Neuronal stem cell (in vitro differentiated cells): Measurements from ENCODE around the gene EPHA4.

Source experiments
- DNase-seq: peaks from one replicate; pipeline ENCODE4 v3.0.0-alpha.2; 2013; ENCODE audit warnings: low spot score
- H2AFZ ChIP-seq: one replicate; pipeline ENCODE4 v1.6.1; 2013; ENCODE audit warnings: mild to moderate bottlenecking, low read length, inconsistent platforms
- H2AK5ac ChIP-seq: 2 replicates; pipeline ENCODE4 v1.6.1; 2013; ENCODE audit warnings: low read depth, mild to moderate bottlenecking, inconsistent platforms, low read length, moderate library complexity, mixed read lengths
- H2BK120ac ChIP-seq: 2 replicates; pipeline ENCODE4 v1.6.1; 2013; ENCODE audit warnings: low read depth, mild to moderate bottlenecking, inconsistent platforms, low read length, moderate library complexity, mixed read lengths
- H2BK12ac ChIP-seq: one replicate; pipeline ENCODE4 v1.6.1; 2013; ENCODE audit warnings: low read length, inconsistent platforms
- H2BK15ac ChIP-seq: 2 replicates; pipeline ENCODE4 v1.6.1; 2013; ENCODE audit warnings: mild to moderate bottlenecking, low read length, inconsistent platforms, mixed read lengths
- H2BK5ac ChIP-seq: one replicate; pipeline ENCODE4 v1.6.1; 2013; ENCODE audit warnings: inconsistent platforms, mild to moderate bottlenecking, low read length, moderate library complexity
- H3K14ac ChIP-seq: one replicate; pipeline ENCODE4 v1.6.1; 2013; ENCODE audit warnings: low read length, inconsistent platforms
- H3K18ac ChIP-seq: 2 replicates; pipeline ENCODE4 v1.6.1; 2013; ENCODE audit warnings: low read length, inconsistent platforms
- H3K23ac ChIP-seq: 2 replicates; pipeline ENCODE4 v1.6.1; 2013; ENCODE audit warnings: low read depth, mild to moderate bottlenecking, mixed read lengths, low read length, inconsistent platforms; ENCODE audit not compliant: poor library complexity
- H3K27ac ChIP-seq: replicated peaks from 3 replicates; pipeline ENCODE4 v1.5.1; 2013; ENCODE audit warnings: low read length, inconsistent platforms
- H3K27me3 ChIP-seq, 3 experiments: 2 replicates each; pipeline ENCODE4 v1.6.1; 2013; ENCODE audit warnings: low read length in 3 of 3, mild to moderate bottlenecking in 2 of 3, inconsistent platforms in 1 of 3, low read depth in 1 of 3, mixed read lengths in 1 of 3, moderate library complexity in 1 of 3; ENCODE audit not compliant: control insufficient read depth in 3 of 3, insufficient read depth in 3 of 3
- H3K36me3 ChIP-seq, 2 donors: replicated peaks in 1 of 2; 2 replicates each; pipeline ENCODE4 v1.6.1; 2013; ENCODE audit warnings: low read length in 2 of 2; ENCODE audit not compliant: control insufficient read depth in 2 of 2, insufficient read depth in 2 of 2
- H3K4ac ChIP-seq: 2 replicates; pipeline ENCODE4 v1.6.1; 2013; ENCODE audit warnings: inconsistent platforms, mild to moderate bottlenecking, low read length, moderate library complexity
- H3K4me1 ChIP-seq, 2 donors: 1 replicate in 1 of 2; 2 replicates in 1 of 2; pipeline ENCODE4 v1.6.1; 2013; ENCODE audit warnings: low read length in 2 of 2, low read depth in 1 of 2; ENCODE audit not compliant: control insufficient read depth in 2 of 2, insufficient read depth in 1 of 2
- H3K4me2 ChIP-seq: one replicate; pipeline ENCODE4 v1.6.1; 2013; ENCODE audit warnings: mild to moderate bottlenecking, low read length, inconsistent platforms; ENCODE audit not compliant: insufficient read depth, poor library complexity, severe bottlenecking
- H3K4me3 ChIP-seq, 2 donors: 2 replicates each; pipeline ENCODE4 v1.5.1; 2013; ENCODE audit warnings: low read length in 2 of 2, mild to moderate bottlenecking in 2 of 2, inconsistent platforms in 1 of 2, moderate library complexity in 1 of 2
- H3K79me1 ChIP-seq: one replicate; pipeline ENCODE4 v1.6.1; 2013; ENCODE audit warnings: low read depth, mild to moderate bottlenecking, inconsistent platforms, low read length, moderate library complexity
- H3K9ac ChIP-seq: one replicate; pipeline ENCODE4 v1.6.1; 2013; ENCODE audit warnings: mild to moderate bottlenecking, low read depth, low read length, inconsistent platforms; ENCODE audit not compliant: poor library complexity
- H3K9me3 ChIP-seq, 2 donors: replicated peaks in 1 of 2; 2 replicates each; pipeline versions ENCODE3 to v1.6.1; 2013; ENCODE audit warnings: low read length in 2 of 2, mild to moderate bottlenecking in 2 of 2, inconsistent platforms in 1 of 2, low read depth in 1 of 2, mixed read lengths in 1 of 2, moderate library complexity in 1 of 2; ENCODE audit not compliant: control insufficient read depth in 2 of 2, insufficient read depth in 1 of 2
- H4K8ac ChIP-seq: one replicate; pipeline ENCODE4 v1.6.1; 2013; ENCODE audit warnings: low read depth, mild to moderate bottlenecking, inconsistent platforms, low read length, moderate library complexity
- H4K91ac ChIP-seq: one replicate; pipeline ENCODE4 v1.6.1; 2013; ENCODE audit warnings: low read length, low read depth, mild to moderate bottlenecking, inconsistent platforms; ENCODE audit not compliant: poor library complexity
- WGBS, 2 donors: extraction: QIAGEN DNeasy Blood & Tissue Kit; methylation state at CpG; one replicate each; pipeline ENCODE4 v1.1.7; 2013; ENCODE audit warnings: missing lambda C conversion rate in 2 of 2, mixed read lengths in 1 of 2; ENCODE audit not compliant: insufficient read length in 2 of 2, insufficient replicate concordance in 1 of 2; ENCODE audit errors: extremely low coverage in 2 of 2; 5-methylcytosine and 5-hydroxymethylcytosine counted together

EPHA4 gene

DNA sequence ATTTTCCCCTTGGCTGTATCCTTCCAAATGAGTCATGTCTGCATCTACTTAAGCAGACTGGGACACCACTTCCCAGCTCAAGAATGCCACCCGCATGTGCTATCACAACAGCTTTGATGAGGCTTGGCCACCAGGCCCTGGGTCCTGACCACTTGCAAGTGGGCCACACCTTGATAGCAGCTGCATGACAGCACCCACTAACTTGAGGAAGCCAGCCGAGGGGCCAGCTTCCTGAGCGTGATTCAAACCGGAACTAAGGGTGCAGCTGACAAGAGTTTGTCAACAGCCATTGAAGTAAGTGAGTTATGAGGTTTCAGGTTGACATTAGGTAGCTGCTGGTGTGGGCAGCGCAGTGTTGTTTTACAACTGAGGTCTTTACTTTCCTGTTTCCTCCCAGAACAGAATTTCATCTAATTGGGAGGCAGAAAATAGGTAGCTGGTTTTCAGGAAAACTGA lies 54.4 kb downstream of the EPHA4 start:
- H2AK5ac ChIP-seq = no peak overlapping the region
- no peak overlapping the region for H2BK120ac ChIP-seq
- H3K4me1 ChIP-seq = peaks cover 5 to 19% of the 10 kb centered on the region in 2 donors
- no peak overlapping the region for H3K4ac ChIP-seq
- no peak overlapping the region for H3K4me3 ChIP-seq
- H3K27ac ChIP-seq = no peak overlapping the region
- WGBS, 2 donors = no CpG with 5 or more reads among the region's 5 CpGs
- H2BK12ac ChIP-seq = no peak overlapping the region
- no peak overlapping the region for H3K9ac ChIP-seq
- H3K18ac ChIP-seq = no peak overlapping the region
- H3K36me3 ChIP-seq = no peaks in the 10 kb centered on the region
- no peaks in the 10 kb centered on the region for H3K9me3 ChIP-seq
- no peak overlapping the region for H2BK15ac ChIP-seq
- no peaks in the 10 kb centered on the region for H3K27me3 ChIP-seq
- no peak overlapping the region for H4K91ac ChIP-seq
- H3K14ac ChIP-seq = no peak overlapping the region
- no peak for DNase-seq
- H3K79me1 ChIP-seq = no peaks in the 10 kb centered on the region
- H3K23ac ChIP-seq = no peak overlapping the region
- H3K4me2 ChIP-seq = no peak overlapping the region
- no peak overlapping the region for H2AFZ ChIP-seq
- no peak overlapping the region for H2BK5ac ChIP-seq
- H4K8ac ChIP-seq = no peak overlapping the region

GRCh38 chr2:221517146-221517695 lies 54.9 kb downstream of the EPHA4 start:
- Histone ChIP-seq H3K4me2 (no peak overlapping the region), H2AFZ (no peak overlapping the region), H3K23ac (no peak overlapping the region), H3K9ac (no peak overlapping the region), H3K4me3 (no peak overlapping the region), H2BK15ac (no peak overlapping the region), H3K4me1 (peaks cover 5 to 19% of the 10 kb centered on the region in 2 donors), H3K14ac (no peak overlapping the region), H4K91ac (no peak overlapping the region), H3K4ac (no peak overlapping the region), H3K18ac (no peak overlapping the region), H3K27me3 (no peaks in the 10 kb centered on the region), H2AK5ac (no peak overlapping the region), H3K79me1 (no peaks in the 10 kb centered on the region), H2BK5ac (no peak overlapping the region), H4K8ac (no peak overlapping the region), H3K9me3 (no peaks in the 10 kb centered on the region), H2BK120ac (no peak overlapping the region), H3K36me3 (no peaks in the 10 kb centered on the region), H2BK12ac (no peak overlapping the region), H3K27ac (no peak overlapping the region)
- no peak for DNase-seq
- WGBS, 2 donors = no CpG with 5 or more reads among the region's 4 CpGs

DNA sequence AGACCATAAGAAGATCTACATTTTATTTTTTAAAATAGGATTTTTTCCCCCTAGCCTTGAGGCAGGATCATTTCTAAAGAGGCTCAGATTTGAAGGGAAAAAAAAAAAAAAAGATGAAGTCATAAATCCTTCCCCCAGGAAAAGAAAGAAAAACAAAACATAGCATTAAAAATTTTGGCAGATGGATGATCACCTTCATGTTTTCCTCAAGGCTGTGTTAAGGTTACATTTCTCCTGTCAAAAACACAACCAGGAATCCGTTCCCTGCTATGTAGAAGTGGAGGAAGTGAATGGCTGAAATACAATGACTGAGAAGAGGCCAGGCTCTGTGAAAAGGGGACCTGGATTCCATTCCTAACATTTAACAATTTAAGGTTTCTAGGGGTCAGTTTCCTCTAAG lies 56.2 kb downstream of the EPHA4 start:
- Histone ChIP-seq H3K9ac (no peak overlapping the region), H3K4me2 (no peak overlapping the region), H4K8ac (no peak overlapping the region), H3K27me3 (no peaks in the 10 kb centered on the region), H2BK120ac (no peak overlapping the region), H4K91ac (no peak overlapping the region), H2AFZ (no peak overlapping the region), H3K14ac (no peak overlapping the region), H3K4ac (no peak overlapping the region), H2AK5ac (no peak overlapping the region), H3K9me3 (no peaks in the 10 kb centered on the region), H3K36me3 (no peaks in the 10 kb centered on the region), H2BK12ac (no peak overlapping the region), H3K4me3 (no peak overlapping the region), H3K27ac (no peak overlapping the region), H3K18ac (no peak overlapping the region), H3K4me1 (peaks cover 5 to 19% of the 10 kb centered on the region in 2 donors), H2BK5ac (no peak overlapping the region), H2BK15ac (no peak overlapping the region), H3K79me1 (no peaks in the 10 kb centered on the region), H3K23ac (no peak overlapping the region)
- DNase-seq = no peak
- WGBS, 2 donors = no CpG with 5 or more reads among the region's 1 CpG

DNA sequence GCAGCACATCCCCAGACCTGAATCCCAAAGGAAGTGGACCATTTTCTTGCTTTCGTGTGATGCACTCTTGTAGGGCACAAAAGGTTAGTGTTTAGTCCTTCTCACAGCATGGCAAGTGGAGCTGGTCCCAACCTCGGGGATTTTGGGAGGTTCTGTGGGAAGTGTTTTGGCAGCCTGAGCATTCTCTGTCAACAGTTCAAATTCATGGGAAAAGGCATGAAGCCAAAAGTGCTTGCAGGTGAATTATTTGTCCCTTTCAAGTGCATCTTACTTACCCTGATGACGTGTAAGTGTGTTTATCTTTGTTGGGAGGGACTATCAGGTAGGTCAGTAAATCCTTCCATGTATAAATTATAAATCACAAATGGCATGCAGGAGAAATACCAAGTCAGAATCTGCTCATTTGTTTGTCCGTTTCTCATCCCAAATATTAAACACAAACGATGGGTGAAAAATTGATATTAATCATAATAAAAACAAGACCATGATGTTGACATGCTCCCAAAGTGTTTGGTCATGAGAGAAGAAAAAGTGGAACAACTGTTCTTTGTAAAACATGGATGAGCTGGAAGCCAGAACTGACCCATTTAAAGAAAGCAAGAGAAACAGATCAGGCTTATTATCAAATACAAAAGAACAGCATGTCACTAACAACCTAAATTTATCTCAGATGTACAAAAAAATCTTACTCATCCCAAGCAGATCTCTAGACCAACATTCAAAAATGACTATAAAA lies 57.6 kb downstream of the EPHA4 start:
- no peak overlapping the region for H3K23ac ChIP-seq
- H3K4me2 ChIP-seq = no peak overlapping the region
- H3K79me1 ChIP-seq = no peaks in the 10 kb centered on the region
- no peaks in the 10 kb centered on the region for H3K36me3 ChIP-seq
- H3K4me3 ChIP-seq = no peak overlapping the region
- H2BK5ac ChIP-seq = no peak overlapping the region
- no peak overlapping the region for H4K8ac ChIP-seq
- no peak overlapping the region for H3K4ac ChIP-seq
- no peak overlapping the region for H3K14ac ChIP-seq
- H3K27me3 ChIP-seq = no peaks in the 10 kb centered on the region
- H3K4me1 ChIP-seq = peaks cover 5 to 16% of the 10 kb centered on the region in 2 donors
- no peak overlapping the region for H3K27ac ChIP-seq
- no peak overlapping the region for H4K91ac ChIP-seq
- H2AFZ ChIP-seq = no peak overlapping the region
- H2BK12ac ChIP-seq = no peak overlapping the region
- H2AK5ac ChIP-seq = no peak overlapping the region
- WGBS, 2 donors = no CpG with 5 or more reads among the region's 5 CpGs
- no peak overlapping the region for H2BK120ac ChIP-seq
- H3K9me3 ChIP-seq = no peaks in the 10 kb centered on the region
- H2BK15ac ChIP-seq = no peak overlapping the region
- H3K9ac ChIP-seq = no peak overlapping the region
- DNase-seq = no peak
- H3K18ac ChIP-seq = no peak overlapping the region
